HG03066 (cell line): ENCODE results near the gene RGS10.

ENCODE experiments used
- ATAC-seq: cut with Tn5 transposase; IDR thresholded peaks from one replicate; pipeline ENCODE4 v1.9.1; 2021; ENCODE audit warnings: low read depth; ENCODE audit not compliant: unreplicated experiment

RGS10 gene

DNA sequence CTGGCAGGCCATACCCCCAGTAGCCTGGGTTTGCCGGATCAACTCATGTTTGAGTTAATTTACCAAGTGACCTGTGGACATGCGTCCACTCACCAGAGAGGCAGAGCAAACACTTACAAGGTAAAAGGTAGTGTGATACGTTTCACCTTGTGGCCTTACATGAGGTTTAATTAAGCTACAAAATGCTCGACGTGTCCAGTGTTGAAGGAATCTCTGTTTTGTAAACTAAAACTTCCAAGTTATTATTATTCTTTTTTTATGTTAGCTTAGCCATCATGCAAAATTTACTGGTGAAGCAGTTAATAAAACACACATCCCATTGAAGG lies 42.9 kb downstream of the RGS10 start:
- no peak for ATAC-seq

DNA sequence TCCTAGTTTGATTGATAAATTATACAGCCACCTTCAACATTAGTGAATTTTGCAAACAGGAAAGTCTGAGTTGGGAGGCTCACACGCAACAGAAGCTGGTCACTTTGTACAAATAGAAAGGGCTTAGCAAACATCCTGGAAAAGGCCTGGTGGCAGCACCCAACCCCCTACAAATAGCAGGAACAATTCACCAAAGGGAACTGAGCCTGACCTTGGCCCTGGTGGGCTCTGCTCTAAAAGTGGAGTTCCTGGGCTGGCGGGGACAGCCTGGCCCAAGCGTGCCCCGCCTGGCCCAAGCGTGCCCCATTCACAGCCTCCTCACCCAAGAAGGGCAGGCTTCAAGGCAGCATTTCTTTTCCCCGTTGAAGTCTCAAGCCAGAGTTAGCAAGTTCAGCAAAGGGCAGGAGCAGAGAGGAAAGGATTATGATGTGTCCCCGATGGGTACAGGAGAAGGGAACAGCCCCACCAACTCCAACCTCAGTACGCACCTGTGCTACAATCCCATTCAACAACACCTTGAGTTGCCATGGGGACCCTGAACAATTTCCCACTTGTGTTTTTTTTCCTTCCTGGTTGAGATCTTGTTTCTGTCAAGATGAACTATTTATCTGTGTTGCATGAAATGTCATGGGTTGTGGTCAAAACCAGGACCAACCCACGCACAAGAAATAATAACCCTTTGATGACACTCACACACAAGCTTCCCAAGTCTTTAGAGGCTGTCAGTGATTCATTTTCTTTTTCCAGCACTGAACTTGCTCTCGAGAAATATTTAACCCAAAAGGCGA lies 43.4 kb downstream of the RGS10 start:
- ATAC-seq = no peak

DNA sequence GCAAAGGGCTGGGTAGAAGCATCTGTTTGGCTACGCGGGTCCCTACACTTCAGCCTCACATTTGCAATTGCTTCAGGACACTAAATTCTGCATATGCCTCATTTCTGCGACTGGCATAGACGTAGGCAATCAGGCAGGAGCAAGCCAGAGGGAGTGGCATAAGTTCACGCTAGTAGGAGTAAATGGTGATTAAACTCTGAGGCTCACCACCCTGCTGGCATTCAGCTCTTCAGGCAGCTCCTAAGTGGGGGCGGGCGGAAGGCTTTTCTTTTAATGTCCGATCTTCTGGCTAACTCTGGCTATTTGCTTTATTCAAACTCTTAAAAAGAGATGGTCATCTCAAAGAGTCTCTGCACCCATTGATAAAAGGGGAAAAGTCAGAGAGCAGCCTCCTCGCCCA lies 45.3 kb downstream of the RGS10 start:
- no peak for ATAC-seq

DNA sequence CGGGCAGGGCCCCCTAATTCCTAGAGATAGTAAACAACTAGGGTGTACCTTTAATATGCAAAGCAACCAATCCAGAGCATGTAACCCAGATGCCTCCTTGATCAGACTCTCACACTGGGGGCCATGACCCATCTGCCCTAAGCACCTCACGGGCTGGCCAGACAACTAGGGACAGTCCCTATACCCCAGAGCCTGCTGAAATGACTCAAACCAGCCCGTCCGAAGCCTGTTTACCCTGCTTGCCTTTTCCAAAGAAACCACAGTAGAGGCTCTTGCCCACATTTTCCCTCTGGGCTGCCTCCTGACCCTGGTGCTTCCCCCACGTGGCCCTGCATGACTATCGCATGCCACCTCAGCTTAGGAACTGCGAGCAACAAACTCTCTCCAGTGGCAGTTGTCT lies 46.2 kb downstream of the RGS10 start:
- ATAC-seq = peak; percentile 81

DNA sequence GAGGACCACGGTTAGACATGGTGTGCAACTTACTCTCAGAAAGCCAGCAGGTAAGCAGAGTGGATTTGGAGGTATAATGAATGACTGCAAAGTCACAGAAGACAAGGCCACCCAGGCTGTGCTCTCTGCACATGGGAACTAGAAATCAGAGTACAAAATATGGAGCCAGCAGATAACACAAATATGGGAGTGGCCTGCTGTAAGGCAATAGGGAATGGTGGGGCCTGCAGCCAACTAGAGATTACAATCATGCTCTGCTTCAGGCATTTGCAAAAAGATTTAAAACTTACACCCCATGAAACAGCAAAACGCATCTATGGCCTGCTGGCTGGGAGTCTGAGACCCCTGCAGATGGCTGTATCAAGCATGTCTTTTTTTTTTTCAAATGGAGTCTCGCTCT lies 47.0 kb downstream of the RGS10 start:
- ATAC-seq = no peak

DNA sequence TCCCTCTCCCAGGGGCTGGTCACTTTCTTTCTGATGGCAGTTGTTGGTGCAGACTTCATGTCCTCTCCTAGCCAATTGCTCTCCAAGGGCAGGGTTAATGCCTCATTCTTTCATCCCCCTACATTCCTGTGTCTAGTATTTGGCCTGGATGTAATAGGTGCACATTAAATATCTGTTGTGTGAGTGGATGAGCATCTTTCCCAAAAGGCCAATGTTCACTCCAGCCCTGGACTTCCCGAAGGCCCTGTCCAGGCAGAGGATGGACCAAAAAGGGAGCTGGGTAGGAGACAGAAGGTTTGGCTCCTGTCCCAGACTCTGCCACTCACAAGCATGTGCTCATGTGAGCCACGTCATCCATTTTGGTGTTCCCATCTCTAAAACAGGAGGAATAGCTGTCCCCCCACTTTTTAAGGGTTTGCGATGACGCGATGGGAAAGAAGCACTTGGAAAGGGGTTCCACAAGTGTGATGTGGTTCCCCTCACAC lies 47.5 kb downstream of the RGS10 start:
- ATAC-seq = no peak

DNA sequence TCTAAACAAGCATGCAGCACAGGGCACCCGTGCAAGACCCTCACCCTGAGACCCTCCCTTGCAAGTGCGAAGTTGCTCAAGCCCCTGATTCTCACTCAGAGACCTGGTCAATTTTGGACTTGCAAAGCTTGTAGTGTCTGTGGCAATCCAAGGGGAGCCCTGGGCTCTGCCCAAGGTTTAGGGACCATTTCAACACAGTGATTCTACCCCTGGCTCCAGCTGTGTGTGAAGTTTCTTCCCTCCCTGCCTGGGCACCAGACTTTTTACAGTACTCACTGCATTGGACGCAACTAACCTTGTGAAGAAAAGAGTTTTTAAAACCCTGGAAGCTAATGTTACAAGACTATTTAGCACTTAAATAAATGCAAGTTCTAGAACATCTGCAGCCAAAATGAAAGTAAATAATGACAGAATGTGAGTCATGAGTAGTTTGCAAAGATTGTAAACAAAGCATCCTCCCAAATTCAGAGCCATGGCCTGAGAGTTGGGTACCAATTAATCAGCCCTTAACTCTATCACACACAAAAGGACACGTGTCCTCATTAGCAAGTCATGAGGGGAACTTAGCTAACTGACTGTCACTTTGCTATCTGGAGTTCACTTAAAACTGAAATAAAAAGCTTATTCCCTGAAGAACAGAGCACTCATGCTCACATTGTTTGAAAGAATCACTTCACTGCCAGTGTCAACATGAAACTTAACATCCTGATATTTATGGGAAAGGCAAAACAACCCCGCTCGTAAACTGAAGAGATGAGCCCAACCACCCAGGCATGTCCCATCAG lies 48.1 kb downstream of the RGS10 start:
- ATAC-seq = no peak

DNA sequence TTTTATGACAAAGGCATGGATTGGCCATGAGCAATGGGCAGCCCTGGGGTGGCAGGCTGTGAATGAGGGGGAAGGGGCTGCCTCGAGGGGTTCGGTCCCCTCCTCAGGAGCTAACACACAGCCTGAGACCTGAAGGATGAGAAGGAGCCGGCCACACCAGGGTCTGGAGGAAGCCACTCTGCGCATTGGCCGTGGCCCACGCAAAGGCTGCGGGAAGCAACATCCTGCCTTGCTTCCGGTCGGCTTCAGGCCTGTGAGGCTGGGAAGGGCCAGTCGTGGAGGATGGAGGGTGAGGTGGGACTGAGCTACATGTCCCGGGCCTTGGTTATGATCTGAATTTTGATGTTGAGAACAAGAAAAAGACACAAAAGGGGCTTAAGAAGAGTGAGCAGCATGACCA lies 49.4 kb downstream of the RGS10 start:
- ATAC-seq = no peak

DNA sequence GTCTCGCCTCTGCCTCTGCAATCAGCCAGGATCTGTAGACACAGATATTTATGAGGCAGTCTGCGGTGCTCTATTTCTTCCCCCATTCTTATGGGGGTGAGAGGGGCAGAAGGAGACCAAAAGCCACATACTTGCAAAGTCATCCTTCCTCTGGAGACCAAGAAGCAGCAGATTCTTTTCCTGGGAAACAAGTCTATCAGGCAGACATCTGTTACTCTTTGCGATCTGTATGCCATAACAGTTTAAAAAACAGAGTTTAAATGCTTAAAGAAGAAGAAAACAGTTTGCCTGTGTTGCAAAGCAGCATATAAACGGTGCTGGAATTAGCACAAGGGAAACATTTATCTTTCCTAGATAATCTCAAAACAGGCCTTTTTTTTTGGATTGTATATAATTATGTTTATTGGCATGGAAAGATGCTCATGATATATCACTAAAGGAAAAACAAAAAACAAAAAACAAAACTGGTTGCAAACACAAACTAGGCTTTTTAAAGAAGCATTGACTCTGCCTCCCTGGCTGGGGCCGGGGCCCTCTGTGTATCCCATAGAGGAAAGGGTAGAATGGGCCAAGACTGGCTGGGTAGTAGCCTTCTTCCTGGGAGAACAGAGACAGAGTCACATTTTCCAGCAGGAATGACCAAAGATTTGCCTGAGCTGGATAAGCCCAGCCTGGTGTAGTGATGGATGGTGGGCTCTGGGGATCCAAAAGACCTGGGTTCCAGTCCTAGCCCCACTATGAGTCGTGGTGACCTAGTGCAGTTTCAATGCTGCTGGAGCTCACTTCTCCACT lies 50.4 kb downstream of the RGS10 start:
- ATAC-seq = no peak

DNA sequence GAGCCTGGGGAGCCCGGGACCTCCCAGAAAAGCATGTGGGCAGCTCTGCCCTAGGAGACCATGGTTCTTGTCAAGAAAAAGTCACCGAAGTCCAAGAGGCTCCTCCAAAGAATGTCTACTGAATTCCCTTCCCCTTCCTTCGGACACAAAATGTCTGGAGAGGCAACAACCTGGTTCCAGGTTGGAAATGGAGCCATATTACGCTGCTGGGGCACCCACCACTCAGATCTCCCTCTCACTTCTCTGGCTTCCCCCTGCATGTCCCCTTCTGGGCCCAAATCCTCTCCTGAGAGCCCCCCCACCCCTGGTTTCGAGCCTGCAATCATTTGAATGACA lies 52.6 kb downstream of the RGS10 start:
- ATAC-seq = no peak

DNA sequence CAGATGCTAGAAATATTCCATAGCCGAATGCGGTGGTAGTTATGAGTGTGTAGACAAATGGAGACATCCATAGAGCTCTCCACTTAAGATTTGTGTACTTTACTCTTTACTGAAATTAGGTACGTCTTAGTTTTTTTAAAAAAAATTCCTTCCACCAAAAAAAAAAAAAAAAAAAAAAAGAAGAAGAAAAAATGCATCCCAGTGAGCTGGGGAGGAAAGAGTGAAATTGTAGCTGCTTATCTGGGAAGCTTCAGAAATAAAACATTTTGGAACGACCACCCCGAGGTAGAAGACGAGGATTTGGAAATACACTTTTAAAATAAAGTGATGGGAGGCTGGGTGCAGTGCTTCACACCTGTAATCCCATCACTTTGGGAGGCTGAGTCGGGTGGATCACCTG lies 53.8 kb downstream of the RGS10 start:
- ATAC-seq = no peak

DNA sequence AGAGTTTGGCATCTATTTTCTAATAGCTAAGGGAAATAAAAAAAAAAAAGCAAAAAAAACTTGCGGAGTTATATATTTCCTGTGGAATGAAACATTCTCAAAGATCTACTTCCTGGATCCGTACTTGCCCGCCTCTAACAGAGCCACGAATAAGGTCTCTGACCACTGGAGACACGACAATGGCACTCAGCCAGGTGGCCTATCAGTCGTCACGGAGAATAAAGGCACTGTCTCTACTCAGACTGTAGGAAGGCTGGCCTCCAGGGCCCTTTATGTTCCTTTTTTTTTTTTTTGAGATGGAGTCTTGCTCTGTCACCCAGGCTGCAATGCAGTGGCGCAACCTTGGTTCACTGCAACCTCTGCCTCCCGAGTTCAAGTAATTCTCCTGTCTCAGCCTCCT lies 58.7 kb downstream of the RGS10 start:
- ATAC-seq = no peak

DNA sequence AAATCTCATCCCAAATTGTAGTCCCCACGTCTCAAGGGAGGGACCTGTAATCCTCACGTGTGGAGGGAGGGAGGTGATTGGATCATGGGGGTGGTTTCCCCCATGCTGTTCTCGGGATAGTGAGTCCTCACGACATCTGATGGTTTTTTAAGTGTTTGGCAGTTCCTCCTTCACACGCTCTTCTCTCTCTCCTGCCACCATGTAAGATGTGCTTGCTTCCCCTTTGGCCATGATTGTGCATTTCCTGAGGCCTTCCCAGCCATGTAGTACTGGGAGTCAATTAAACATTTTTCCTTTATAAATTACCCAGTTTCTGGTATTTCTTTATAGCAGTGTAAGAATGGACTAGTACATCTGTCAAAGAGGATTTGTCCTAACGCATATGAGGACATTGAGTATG lies 59.5 kb downstream of the RGS10 start:
- no peak for ATAC-seq

DNA sequence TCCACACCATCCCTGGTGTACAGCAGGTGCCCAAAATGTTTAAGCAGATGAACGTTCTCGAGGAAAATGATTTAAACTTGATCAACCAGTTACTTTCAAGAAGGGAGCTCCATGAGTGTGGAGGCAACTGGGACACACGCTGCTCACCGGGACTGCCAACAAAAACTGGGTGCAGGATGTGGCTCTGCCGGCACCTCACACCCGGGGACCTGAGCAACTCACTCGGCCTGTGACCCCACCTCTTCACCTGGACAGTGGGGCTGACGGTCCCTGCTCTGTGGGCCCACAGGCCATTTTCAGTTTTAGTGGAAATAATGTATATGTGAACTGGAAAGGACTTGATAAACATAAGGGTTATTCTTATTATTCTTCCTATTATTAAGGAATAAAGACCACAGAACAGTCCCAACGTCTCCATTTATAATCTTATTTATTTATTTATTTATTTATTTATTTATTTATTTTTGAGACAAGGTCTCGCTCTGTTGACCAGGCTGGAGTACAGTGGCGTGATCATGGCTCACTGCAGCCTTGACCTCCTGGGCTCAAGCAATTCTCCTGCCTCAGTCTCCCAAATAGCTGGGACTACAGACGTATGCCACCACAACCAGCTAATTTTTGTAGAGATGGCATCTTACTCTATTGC lies 60.6 kb downstream of the RGS10 start:
- ATAC-seq = no peak

DNA sequence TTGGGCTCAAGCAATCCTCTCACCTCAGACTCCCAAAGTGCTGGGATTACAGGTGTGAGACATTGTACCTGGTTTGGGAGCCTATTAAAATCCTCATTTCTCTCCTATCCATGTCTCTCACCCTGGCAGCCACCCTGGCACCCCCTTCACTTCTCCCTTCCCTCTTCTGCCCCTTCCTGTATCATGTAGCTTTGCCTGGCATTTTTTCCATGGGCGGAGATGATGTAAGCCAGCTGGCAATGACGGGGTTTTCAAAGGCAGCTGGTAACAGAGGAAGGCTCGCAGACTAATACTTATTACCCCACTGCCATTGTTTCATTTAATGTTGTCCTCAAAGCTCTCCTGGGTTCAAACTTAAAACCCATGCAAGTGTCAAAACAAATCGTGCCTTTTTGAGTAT lies 61.9 kb downstream of the RGS10 start:
- ATAC-seq = no peak

DNA sequence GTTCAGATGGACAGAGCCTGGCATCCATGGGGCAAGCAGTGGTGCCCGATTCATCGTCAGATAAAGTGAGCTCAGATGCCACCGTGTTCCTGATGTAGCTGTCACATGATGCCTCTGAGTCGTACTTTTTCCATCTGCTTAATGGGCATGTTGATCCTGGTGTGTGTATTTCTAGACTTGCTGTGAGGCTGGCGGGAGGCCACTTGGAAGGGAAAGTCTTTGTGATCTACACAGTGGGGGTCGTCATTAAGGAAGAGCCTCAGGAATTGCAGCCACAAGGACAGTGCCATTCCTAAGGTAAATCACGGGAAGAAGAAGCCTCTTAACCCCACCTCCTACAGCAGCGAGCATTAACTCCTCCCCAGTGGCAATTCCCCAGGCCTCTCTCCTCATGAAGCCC lies 63.0 kb downstream of the RGS10 start:
- ATAC-seq = no peak

DNA sequence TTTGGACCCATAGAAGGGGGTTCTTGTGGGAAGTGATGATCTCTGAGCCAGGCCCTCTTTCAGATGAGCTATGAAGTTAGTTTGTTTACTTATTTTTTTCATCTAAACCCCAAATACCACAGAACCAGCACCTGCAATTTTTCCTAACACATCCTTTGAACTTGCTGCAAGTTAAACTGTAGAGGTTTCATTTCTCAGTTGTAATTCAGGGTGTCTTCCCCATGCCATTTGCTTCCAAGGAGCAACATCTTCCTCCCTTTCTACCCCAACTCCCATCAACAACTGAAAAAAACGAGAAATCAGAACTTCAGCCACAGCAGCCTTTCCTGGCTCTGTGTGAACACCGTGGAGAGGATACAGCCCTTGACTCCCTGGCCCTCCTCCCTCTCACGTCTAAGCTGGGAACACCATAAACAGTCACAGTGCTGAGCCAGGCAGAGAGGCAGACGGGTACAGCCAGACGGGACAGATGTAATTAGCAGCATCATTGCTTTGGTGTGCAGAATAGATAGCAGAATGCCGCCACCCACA lies 63.6 kb downstream of the RGS10 start:
- no peak for ATAC-seq

DNA sequence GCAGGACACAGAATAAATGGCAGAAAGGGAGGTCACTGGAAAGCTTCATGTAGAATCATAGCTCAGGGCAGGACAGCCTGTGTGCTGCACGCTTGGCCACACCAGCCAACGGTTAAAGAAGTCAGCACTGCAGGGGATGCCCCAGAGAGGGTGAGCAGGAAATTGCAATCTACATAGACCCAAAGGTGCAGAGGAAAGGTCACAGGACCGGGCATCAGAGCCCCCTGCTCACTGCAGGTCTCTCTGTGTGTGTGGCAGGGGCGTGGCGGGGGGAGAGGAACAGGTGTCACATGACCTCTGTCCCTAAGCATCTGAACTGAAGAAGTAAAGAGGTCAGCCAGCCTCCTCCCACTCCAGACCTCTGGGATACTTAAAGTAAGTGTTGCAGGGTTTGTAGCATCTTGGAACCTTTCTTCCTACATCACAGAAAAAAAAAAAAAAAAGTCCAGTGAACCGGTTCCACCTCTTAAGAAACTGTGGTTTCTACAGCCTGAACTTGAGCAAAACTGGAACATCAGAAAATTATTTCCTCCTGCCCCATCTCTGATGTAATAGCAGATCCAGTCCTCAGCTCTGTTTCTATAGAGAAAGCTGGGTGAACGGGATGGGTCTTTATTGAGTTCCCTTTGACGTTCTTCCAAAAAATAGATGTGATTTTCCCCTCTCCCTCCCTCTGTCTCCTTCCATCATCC lies 64.3 kb downstream of the RGS10 start:
- peak; percentile 85 for ATAC-seq

DNA sequence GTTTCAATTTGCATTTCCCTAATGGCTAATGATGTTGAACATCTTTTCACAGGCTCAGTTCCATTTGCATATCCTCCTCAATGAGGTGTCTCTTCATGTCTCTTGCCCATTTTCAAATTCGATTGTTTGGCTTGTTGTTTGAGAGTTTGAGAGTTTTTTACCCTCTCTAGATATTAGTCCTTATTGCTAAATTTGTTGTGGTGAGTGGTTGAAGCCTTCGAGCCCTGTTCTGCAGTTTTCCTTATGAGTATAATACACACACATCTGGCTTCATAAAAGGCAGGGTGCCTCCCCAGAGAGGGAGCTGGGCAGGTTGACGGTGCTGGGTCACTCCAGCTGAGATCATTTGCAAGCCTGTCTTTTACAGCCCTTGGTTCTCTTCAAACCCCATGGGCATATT lies 65.1 kb downstream of the RGS10 start:
- ATAC-seq = peak; percentile 49

DNA sequence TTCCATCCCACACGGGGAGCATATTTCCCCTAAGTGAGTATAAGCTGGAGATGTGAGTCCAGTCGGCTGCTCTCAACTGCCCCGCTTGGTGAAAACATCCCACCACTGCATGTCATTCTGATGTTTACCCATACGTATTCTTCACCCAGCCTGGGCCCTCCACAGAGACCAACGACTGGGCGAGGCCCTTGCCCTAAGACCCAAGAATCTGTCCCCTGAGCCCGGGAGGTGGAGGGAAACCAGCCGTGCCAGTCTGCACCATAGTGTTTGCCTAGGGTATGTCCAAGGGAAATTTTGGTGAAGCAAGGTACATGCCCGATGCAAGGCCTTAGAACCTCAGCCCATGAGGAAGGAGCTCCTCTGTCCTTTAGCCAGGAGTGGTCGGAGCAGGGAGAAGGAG lies 67.9 kb downstream of the RGS10 start:
- ATAC-seq = no peak
